Raji (cell line): ENCODE data around the gene HOXB8.

Experiments used
- POLR2A ChIP-seq: IDR thresholded peaks from 2 replicates; pipeline ENCODE4 v1.6.1; 2011; ENCODE audit warnings: low read depth, low read length, control low read depth; ENCODE audit not compliant: insufficient read depth

The HOXB8 gene

DNA sequence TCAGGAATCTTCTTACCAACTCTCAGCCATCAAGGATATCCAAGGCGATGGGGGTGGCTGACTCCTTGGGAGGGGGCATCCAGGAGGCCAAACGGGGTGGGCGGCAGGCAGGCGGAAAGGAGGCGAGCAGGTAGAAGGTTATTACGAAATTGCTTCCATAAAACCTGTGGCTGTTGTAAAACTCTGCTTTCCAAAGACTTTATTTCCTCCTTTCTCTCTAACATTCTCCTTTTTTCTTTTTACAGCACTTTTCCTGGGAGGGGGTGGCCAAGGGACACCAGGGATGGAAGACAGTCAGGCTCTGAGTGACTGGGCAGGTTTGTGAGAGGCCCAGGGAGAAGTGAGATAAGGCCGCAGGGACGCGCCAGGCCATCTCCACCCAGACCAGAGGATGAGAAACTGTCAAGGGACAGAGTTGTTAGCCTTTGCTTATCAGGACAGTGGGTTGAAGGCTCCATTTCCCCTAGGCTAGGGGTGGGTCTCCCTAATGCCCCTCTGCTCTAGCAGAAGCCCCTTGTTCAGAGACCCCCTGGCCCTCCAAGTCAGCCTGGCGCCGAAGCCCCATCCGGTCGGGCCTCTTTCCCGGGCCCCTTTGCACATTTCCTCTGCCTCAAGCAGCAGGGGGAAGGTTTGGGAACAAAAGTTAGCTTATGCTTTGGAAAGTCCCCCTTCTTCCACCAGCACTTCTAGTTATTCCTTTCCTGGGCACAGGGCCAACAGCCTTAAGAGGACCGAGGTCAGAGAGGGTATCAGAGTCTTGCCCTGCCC, 16.0 kb upstream of the HOXB8 start:
- no peak for TF ChIP-seq POLR2A

DNA sequence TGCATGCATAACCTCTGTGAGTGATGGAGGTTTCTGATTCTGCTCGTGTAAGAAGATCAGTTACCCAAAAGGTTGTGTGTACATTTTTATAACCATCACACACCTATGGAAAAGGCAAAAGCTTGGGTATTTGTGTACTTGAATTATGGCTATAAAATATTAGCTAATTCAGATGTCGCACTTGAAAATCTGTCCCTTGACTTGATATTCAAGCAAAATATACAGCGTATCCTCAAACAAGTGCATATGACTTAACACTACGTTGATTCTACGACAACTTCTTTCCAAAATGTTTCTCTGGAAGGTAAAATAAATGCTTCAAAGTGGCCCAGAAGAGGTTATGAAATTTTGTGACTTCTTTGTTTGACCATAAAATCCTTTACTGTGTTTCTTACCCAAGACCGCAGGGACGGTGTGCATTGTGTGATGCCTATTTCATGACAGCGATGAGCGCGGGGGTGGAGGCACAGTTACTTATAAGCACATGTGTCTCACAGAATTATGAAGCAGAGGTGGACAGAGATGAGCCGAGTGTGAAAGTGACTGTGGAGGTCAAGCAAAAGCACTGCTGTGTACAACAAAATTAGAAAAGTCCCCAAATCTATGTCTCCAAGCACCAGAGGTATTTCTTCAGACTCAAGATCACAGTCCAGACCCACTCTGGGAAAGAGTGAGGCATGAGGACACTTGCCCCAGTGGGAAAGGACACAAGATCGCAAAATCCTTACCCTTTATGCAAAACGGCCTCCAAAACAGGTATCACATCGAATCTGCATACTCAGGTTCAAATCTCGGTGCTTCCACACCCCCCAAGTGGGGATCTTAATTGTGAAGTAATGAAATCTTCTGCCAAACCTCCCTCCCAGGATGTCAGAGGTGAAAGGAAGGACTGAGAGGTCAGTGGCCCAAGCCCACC, 15.2 kb upstream of the HOXB8 start:
- TF ChIP-seq POLR2A, result no peak

DNA sequence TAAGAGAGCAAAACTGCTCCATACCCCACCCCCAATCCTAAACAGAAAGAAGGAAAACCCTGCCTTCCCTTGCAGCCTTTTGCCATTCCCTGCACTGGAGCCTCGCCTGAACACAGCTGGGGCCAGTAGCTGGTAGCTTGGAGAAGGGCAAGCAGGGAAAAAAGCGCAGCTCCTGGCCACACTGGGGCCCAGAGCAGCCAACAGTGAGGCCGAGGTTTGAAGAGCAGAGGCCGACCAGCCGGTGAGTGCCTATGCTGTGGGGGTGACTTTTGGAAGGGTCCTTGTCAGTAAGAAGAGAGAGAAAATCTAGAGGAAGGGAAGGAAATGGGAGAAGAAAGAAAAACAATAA, 14.3 kb upstream of the HOXB8 start:
- TF ChIP-seq POLR2A, result no peak

DNA sequence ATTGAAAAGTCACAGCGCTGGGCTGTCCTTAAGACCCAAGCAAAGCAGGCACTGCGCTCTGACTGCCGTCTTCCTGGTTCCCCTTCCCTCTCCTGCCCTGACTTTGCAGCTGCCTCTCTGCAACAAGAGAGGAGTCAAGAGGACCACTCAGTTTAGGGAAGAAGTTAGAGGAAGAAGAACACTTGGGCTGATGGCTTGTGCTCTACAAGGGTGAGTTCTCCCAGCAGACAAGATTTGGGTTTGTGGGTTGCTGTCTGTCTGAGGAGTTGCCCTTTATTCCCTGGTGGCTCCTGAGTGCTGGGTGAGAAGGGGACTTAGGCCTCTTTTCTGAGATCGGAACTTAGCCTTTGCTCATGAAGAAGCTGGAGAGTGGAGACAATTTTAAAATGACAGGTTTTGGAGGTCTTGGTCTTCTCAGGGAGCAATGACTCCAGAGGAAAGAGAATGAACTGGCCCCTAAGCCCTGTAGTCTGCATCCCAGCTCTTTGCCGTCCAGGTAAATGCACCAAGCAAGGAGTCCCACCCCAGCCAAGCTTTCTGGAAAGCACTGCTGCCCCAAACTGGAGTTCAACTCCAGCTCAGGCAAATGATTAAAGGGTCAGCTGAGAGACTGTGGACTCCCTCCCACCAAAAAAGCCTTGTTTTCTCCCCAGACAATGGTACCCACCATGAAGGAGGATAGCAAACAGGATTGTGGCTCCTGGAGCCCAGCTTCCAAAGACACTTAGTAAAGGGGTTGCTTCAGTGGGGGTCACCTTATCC, 13.7 kb upstream of the HOXB8 start:
- no peak for TF ChIP-seq POLR2A

DNA sequence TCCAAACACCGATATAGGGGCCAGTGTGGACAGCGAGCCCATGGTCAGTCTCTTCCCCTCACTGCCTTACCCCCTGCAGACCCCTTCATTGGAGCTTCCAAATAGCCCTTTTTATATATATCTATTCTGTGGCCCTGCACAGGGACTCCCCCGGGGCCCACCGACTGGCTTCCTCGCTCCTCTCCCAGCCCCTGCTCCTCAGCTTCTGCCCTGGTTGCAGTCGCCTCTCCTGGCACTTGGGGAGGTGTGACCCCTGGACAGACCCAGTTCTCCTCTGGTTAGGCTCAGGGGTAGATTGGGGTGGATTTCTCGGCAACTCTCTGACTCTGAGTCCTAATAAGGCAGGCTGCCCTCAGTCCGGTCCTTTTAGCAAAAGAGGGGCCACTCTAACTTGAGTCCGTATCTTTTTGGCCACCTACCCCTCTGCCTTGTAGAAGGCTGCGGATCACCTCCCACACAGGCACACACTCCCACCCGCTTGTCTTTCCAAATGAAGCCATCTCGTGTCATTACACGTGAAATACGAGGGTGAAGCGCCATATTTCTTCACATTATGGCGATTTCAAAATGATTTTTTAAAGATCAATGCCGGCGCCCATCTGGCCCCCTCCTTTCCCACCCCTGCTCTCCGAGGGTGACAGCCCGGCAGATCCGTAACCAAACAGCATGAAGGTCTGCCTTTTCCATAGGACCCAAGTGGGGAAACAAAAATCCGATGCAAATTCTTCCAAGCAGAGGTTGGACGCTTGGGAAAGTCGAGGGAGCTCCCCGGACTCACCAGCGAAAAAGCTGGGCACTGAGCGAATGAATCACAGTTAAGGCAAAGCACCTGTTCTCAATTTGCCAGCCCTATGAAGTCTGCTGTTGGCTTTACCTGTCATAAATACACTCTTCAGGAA, 12.8 kb upstream of the HOXB8 start:
- TF ChIP-seq POLR2A, result no peak

DNA sequence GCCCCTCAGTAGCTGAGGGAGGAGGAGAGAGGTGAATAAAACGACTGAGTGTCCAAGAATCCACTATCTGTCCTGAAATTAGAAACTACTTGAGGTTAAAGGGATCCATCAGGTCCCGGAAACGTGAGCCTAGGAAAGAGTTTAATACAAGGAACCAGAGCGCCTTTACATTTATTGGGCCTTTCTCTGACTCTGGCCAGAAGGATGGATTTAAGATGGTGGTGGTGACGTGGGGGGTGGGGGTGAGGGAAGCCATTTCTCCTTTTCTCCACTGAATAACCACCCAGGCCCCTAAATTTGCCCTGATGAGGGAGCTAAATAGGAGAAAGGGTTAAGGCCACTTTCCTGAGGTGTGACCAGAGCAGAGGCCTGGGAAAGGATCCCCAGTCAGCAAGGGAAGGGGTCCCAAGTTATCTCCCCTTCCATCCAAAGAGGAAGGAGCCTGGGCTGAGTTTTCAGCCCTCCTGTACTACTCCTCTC, 12.1 kb upstream of the HOXB8 start:
- no peak for TF ChIP-seq POLR2A

DNA sequence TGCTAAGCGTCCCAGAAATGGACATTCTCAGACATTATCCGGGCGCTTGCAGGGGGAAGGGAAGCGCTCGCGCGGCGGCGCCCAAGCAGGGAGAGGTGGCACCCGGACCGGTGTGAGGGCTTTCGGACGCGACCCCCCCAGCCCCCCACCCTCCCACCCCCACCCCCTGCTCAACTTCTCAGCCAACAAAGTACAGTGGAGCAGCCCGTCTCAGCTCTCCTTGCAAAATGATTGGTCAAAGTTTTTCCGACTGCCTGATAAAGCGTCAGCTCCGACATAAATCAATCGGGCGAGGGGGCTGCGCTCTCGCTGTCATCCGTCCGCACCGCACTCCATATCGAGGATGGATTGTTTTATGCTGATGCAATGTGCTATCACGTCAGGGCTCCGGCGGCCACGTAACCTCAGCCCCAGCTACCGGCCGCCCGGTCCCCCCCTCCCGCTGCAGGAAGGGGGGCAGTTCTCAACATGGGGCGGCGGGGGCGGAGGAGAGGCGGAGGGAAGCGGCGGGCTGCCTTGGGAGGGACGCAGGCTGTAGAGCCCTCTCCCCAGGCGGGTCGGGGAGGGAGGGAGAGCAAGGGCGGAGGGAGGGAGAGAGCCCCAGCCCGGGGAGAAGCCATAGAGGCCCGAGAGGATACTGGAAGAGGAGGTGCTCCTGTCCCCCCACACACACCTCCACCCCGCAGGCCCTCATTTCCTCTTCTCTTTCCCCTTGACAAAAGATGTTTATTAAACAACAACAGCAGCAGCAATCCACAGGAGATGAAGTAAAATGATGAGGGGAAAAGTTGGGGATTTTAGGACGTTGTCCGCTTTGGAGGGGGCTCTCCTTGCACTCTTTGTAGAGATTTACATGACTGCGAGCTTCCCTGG, 11.4 kb upstream of the HOXB8 start, which contains the start of gene HOXB9:
Gene HOXB9, minus strand, starts transcription at position 114 of the 873 bp plus-strand sequence. Its CDS starts 89 bp downstream, at position 25.
- TF ChIP-seq POLR2A, result no peak

DNA sequence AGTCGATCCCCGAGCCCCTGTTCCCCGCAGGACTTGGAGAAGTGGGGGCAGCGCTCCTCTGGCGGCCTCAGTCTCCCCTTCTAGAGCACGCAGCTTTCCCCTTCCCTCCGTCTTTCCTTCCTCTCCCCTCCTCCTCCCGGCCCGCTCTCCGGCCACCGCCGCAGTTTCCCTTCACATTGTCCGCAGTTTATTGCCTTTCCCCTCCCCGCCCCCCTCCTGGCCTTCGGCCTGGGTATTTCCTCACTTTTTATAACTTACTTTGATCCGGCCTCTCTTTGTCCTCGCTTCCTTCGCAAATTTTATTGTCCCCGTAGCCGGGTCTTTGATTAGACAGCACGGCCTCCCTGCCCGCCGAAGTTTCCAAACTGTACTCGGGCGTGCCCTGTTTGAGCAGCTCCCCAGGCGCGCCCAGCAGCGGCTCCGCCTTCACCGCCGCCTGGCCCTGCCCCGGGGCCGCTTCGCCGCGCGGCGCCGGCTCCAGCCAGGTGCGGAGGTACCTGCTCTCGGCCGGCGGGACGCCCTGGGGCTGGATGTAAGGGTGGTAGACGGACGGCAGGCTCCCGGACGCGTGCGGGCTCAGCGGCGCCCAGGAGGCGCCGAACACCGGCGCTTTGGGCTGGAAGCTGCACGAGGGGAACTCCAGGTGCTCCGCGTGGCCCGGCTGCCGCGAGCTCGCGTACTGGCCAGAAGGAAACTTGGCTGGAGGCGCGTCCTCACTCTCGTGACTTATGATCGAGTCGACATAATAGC, 10.6 kb upstream of the HOXB8 start:
- no peak for TF ChIP-seq POLR2A

DNA sequence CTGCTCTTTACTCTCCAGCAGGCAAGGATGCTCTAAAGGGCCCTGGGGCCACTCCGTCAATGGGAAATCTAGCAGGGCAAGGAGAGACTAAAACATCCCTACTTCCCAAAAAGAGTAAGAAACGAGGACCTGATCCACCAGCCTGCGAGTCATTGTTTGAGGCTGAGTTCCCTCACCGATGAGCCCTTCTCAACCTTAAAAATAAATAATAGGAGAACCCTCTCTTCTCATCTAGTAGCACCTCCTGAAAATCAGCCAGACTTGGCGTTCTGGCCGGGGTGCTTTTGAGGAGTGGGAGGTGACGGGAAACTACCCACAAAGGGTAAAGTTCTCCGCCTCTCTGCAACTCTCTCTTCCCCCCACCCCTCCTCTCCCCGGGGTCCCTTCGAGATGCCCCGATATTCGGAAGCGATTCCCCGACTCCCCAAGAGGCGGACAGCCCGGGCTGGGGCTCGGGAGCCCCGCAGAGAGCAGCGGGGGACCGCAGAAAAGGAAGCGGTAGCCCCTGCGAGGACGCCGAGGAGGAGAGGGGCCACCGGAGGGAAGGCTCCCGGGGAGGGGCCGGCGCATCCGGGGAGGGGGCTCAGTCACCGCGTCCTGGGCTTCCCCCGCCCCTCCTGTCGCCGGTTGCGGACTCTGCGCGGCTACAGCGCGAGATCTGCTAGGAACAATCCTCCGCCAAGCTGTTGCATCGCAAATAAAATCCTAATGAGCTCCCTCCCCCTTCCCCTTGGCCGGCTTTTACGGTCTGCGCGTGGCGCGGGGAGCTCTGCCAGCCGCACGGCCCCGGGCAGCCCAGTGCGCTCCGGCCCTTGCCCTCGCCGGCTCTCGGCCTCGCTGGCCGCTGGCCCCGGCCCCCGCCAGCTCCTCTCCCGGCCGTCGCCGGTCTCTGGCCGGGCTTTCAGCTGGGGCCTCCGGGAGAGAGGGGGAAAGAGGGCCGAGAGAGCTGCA, 9.7 kb upstream of the HOXB8 start:
- no peak for TF ChIP-seq POLR2A

DNA sequence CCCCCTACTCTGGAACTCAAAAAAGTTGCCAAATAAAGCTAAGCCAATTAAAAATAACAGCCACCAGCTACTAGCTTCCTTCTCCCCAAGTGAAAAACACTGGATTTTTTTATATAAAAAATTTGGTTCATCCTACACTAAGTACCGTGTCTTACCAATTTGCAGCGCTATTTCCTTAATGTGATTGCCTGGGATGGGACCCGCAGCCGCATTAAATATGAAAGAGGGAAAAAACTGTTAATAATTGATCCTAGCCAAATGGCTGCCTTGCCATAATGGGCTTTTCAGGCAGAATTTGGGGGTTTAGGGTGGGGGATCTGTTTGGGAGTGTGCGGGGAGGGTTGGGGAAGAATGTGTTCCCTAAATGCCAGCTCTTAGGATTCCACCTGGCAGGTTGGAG, 9.0 kb upstream of the HOXB8 start:
- no peak for TF ChIP-seq POLR2A

DNA sequence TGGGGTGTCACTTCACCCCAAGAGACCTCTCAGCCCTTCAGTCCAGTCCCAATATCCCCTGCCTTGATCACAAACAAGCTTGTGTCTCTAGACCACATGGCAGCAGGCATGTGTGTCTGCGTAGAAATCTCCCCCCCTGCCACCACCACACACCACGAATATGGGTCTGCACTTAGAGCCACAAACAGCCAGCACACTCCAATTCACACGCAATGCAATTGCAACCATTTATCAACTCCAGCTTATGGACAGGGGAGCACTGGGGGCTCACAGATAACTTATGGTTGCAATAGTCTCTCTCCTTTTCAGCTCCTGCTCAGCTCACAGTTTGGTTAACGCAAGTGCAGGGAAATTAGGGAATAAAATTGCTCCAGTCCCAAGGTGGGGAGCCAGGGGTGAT, 8.5 kb upstream of the HOXB8 start:
- TF ChIP-seq POLR2A, result no peak

DNA sequence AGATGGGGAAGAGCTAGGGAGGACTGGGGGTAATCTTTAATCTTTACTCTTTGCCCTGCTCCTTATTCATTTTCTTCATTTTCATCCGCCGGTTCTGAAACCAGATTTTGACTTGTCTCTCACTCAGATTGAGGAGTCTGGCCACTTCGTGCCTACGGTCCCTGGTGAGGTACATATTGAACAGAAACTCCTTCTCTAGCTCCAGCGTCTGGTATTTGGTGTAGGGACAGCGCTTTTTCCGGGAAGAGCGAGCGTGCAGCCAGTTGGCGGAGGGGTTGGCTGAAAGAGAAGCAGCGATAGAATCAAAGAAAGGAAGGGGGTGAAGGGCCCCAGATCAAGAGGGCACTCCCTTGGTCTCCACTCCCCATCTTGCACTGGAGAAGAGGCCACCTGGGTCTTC, 7.8 kb upstream of the HOXB8 start:
- TF ChIP-seq POLR2A, result no peak
